GM19372 (cell line): ENCODE measurements around the gene ERCC4.
A peak's percentile ranks its signal among the peaks of the same experiment; 100 is the strongest.

Experiments used
- ATAC-seq: cut with Tn5 transposase; IDR thresholded peaks from one replicate; pipeline ENCODE4 v1.9.1; 2021; ENCODE audit warnings: mild to moderate bottlenecking, low read depth, moderate library complexity; ENCODE audit not compliant: unreplicated experiment

Gene ERCC4

DNA sequence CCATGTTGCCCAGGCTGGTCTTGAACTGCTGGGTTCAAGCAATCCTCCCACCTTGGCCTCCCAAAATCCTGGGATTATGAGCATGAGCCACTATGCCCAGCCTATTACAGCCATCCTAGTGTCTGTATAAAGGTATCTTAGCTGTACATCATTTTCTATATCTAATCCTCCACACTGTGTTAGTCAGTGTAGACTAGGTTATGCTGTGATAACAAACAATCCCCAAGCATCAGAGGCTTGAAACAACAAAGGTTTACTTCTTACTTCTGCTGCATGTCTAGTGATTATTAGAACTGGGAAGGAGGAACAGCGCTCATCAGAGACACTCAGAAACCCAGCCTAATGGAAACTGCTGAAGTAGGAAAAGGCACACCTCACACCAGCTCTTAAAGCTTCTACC lies 68.1 kb downstream of the ERCC4 start:
- ATAC-seq = no peak

DNA sequence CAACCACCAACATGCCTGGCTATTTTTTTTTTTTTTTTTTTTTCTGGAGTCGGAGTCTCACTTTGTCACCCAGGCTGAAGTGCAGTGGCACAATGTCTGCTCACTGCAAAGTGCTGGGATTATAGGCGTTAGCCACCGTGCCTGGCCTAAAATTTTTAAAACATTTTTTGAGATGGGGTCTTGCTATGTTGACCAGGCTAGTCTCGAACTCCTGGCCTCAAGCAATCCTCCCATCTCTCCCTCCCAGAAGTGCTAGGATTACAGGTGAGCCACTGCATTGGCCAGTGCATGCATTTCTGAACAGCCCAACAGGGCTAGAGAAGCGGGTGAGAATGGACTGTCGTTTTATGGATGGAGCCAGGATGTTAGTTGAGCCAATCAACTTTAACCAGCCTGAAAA lies 72.4 kb downstream of the ERCC4 start:
- no peak for ATAC-seq

DNA sequence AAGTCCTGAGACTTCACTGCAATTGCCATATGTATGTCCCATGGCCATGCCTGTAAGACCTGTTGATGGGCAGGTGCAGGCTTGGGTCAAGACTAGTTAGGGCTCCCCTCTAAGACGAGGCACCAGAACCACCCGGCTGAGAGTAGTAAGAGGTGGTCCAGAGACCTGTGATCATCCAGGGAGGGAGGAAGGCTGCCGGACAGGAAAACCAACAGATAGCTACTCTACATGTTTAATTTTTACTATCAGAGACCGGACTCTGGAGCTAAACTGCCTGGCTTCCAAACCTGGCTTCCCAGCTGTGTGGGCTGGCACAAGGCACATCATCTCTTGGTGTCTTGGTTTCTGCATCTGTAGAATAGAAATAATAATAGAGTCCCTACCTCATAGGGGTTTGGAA lies 73.0 kb downstream of the ERCC4 start:
- ATAC-seq = no peak

DNA sequence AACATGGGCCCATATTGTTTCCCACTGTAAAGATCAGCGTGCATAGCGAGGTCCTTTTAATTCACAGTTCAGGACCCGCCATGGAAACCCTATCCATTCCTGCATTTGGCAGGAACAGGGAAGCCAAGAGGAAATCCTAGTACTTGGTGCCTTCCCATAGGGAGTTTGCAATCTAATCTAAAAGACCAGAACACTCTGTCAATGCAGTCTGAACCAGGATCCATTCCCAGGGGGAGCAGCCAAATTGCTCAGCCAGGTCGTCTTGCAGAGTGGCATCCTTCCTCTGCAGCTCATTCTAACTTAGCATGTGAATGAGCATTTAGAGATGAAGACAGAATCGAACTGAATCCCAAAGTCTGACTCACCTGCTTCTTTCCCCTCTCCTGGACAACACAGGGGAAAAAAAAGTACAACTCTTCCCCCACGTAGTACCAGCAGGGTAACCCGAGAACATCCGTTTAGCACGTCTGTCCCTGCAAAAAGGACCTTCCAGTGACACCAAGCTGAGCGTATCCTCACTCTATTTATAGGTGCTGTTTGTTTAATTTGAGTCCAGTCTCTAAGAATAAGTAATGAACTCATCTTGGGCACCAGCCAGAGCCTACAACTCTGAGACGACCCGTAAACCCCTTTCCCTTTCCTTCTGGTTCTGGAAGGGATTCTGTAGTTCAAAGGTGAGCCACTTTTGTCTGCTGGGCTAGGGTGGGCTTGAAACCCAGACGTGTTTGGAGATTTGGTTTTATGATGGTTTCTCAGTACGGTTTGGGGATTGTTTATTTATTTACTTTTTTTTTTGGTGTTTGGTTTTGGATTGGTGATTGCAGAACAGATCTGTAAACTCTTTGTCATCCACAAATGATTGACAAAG lies 74.5 kb downstream of the ERCC4 start:
- ATAC-seq = no peak

DNA sequence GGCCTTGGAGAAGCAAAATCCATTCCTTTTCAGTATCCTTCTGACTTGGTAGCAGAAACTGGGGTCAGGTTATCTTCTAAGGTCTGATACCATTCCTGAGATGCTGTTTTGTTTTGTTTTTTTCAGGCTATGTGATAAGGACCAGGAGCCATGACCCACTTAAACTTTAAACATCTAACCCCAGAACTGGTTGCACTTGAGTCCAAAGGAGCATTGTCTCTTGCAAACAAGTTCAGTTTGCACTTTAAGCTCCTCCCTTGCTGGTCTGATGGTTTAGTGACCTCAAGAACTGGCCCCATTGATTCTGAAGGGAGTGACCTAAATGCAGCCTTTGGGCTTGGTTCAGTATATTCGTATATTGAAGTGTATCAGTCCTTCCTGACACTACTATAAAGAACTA lies 75.2 kb downstream of the ERCC4 start:
- ATAC-seq = no peak

DNA sequence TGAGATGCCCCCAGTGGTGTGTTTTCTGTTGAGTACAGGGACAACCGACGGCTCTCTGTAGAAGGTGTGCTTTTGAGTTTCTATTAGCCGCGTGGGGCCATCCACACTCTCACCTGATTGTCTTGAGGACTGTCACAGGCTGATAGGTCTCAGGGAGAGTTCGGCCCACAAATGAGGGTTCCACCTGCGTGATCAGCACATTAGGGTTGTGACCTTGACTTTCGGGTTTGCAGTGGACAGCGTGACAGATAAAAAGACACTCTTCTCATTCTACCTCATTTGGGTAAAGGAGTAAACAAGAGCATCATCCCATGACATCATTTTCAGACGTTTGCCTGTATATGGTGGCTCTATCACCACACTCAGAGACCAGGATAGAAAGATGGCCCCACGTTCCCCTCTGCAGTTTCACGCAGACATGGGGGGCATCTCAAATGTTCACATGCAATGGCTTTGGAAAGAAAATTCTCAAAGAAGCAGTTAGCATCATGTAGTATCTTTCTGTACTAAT lies 76.9 kb downstream of the ERCC4 start:
- ATAC-seq = no peak

DNA sequence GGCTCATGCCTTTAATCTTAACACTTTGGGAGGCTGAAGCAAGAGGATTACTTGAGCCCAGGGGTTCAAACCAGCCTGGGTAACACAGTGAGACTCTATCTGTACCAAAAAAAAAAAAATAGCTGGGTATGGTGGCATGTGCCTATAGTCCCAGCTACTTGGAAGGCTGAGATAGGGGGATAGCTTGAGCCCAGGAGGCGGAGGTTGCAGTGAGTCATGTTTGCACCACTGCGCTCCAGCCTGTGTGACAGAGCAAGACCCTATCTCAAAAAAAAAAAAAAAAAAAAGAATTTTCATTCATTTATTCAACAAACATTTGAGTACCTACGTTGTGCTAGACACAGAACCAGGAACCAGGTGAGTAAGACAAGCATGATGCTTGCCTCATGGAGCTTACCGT lies 77.6 kb downstream of the ERCC4 start:
- ATAC-seq = no peak

DNA sequence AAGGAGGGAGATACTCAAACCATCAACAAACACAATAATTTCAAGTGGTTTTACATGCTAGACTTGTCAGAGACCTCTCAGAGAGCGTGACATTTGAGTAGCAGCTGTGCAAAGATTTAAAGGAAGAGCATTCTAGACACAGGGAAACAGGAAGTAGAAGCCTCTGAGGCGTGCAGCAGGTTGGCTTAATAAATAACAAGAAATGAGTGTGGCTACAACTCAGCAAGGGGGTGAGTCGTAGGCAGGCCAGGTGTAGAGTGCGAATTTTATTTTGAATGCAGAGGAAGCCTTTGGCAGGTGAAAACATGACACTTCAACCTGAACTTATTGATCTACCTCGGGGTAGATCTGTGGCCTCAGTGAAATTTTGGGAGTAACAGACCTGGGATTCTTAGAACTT lies 78.0 kb downstream of the ERCC4 start:
- peak; percentile 84 for ATAC-seq

DNA sequence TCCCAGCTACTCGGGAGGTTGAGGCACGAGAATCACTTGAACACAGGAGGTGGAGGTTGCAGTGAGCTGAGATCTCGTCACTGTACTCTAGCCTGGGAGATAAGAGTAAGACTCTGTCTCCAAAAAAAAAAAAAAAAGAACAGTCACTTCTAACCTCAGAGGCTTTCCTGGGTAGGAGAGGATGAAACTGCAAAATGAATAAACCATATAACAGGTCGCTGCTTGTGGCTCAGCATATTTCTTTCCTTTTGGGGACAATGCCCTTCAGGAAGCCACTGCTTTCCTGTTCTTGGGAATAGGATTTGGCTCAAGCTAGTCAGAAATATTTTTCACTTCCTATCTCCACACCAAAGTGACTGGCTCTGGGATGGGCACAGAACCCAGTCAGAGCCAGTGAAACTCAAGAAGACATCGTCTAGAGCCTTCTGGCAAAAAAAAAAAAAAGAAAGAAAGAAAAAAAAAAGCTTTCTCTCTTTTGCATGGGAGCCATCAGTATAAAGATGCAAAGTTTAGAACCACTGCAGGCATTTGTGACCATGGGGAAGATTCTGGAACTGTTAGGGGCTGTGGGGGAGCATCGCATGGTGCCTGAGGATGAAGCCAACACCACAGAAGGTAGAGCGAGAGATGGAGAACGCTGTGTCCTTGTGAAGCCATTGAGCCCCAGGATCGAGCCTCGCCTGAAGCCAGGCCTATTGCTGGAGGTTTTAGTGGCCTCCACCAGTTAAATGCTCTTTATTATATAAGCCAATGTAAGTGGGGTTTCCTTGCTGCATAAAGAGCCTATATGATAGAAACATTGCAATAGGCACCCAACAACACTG lies 79.3 kb downstream of the ERCC4 start:
- no peak for ATAC-seq

DNA sequence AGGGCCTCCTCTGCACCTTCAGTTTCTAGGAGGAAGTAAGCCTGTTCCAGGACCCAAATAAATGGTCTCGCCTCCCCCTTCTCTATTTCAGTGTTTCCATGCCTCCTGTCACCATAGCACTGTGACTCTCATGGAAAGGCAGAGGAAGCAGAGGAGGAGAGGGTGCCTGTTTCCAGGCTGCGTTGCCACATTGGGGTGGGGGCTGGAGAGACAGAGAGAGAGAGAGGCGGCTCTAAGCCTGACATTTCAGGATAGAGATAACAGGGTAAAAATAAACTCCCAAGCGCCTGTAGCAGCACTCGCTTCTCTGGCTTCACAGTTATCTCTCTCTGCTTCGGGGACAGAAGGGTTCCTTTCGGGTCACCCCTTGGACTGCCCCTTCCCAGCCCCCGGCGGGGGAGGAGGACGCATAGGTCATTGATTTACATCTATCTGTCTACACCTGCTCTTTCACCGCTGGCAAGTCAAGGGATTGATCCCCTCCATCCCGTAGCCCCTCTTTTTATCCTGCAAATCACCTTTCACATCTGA lies 80.0 kb downstream of the ERCC4 start:
- no peak for ATAC-seq

DNA sequence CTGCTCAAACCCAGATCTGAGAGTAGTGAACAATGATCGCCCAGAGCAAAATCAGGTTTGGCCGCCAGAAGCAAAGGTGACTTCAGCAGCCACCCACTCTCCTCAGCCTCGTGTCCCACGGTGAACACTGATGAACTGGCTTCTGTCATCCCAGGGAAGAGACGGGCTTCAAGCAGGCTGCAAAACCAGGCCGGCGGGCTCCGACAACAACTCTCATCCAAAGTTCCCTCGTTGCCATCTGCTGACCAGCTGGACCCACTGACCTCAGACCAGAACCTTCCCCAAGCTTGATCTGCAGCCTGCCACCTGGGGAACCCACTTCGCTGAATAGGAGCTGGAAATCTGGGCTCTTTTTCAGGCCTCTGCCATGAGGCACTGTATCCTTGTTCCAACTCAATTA lies 81.6 kb downstream of the ERCC4 start:
- ATAC-seq = no peak
